Stimulated activated CD8-positive, alpha-beta memory T cell treated with anti-CD3 and anti-CD28 coated beads, Interleukin-2, amount 100 ng/mL, for 1 hour (primary cell): ENCODE measurements around the gene AIFM2.
"Not testable (repeated sequence)": the region's sequence is repeated elsewhere in the genome, so short reads cannot be mapped to it uniquely, and the experiment has no call there.

Experiments used
- DNase-seq, 2 donors: peaks; one replicate each; pipeline ENCODE4 v3.0.0-alpha.2; 2020; ENCODE audit warnings: low read depth in 2 of 2

AIFM2 gene

DNA sequence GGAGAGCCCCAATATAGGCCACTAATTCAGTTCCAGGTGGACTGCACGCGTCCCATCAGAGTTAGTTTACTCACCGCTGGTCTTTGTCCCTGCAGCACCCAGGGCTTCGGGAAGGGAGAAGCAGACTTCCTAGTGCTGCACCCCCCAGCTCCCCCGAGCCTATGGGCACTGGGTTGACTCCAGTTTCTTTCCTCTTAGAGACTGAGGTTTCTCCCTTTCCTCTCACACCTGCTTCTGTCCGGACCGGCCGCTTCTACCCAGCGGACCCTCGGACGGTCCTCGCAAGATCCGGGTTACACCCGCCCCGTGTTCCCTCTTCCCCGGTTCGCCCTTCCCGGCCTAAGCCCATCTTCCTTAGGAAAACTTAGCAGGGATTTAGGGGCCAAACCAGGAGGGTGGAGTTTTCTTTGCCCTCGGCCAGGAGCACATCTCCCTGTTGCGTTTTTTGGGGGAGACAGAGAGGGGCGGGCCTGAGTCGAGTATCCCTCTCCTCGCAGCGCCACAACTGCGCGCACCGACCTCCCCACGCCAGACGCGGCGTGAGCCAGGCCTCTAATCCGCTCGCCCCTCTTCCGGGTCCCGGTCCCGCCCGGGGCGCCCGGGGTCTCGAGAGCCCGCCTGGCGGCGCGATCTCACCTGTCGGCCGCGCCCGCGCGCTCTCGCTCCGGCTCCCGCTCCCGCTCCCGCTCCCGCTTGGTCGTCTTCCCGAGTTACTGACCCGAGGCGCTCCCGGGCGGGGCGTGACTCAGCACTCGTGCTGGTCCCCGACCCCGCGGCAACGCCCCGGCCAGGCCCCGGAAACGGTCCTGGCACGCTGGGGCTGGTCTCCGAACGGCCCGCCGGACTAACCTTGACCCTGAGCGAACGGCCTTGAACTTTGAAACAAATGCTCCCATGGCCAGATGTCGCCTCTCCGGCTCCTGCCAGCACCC, at the start of gene AIFM2:
Gene AIFM2 (minus strand): TSS at position 728 of the 932 bp plus-strand sequence. CDS start 8,741 bp downstream, outside the sequence.
- DNase-seq = no peak

DNA sequence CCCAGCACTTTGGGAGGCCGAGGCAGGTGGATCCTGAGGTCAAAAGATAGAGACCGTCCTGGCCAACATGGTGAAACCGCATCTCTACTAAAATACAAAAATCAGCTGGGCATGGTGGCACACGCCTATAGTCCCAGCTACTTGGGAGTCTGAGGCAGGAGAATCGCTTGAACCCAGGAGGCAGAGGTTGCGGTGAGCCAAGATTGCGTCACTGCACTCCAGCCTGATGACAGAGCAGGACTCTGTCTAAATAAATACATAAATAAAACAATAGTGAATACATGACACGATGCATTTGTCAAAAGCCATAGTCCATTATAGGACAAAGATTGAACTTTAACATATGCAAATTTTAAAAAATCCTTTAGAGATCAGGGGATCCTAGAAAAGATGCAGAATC, 46.6 kb upstream of the AIFM2 start:
- DNase-seq = not testable (repeated sequence)

DNA sequence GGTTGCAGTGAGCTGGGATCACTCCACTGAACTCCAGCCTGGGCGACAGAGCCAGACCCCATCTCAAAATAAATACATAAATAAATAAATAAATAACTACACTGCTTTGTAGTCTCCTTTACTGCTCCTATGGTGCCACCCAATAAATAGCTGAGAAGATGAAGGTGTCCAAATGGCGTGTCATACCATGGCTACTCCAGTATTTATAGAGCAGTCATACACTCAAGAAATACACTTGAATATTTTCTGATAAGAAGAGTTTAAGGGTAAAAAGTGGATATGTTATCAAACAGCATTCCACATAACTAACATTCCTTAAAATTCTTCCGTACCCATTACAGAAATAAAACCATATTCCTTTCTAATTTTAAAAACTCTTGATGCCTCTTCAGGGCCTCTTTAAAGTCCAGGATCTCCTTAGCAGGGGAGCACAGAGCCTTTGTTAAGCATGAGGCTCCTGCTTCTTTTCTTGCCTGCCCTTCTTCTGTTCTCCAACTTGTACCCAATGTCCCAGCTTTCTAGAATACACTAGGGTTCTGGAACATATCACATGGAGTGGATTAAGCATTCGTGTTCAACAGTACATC, 45.6 kb upstream of the AIFM2 start:
- no peak for DNase-seq

GRCh38 chr10:70176441-70176840, 43.8 kb upstream of the AIFM2 start:
- no peak for DNase-seq

- no peak for DNase-seq
Measured at GRCh38 chr10:70175516-70175915, 42.9 kb upstream of the AIFM2 start.

DNA sequence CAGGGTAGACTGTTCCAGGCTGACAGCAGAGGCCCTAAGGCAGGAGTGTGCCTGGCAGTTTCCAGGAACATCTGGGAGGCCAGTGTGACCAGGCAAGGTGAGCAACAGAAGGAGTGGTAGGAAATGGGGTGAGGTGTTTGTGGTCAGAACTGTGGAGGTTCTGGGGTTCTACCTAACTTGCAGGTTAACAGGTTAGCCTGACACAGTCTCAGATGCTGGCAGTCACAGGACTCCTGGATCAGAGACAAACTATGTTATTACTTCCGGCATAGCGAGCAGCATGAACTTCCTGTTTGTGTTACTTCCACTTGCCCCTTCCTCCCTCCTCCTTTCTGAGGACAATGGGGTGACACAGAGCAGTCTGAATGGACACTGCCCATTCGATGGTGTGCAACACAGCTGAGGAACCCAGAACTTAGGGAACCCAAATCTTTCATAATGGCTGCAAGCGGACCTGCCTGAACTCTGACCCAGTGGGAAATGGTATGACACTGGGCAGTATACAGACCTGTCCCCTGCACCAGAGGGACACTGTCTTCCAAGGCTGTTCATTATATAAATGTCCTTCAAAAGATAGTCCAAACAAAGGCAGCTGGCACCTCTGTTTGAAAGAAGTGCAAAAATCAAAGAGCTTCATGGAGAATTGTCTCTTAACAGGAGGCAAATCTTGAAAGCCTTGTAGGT, 41.6 kb upstream of the AIFM2 start:
- DNase-seq = no peak

DNA sequence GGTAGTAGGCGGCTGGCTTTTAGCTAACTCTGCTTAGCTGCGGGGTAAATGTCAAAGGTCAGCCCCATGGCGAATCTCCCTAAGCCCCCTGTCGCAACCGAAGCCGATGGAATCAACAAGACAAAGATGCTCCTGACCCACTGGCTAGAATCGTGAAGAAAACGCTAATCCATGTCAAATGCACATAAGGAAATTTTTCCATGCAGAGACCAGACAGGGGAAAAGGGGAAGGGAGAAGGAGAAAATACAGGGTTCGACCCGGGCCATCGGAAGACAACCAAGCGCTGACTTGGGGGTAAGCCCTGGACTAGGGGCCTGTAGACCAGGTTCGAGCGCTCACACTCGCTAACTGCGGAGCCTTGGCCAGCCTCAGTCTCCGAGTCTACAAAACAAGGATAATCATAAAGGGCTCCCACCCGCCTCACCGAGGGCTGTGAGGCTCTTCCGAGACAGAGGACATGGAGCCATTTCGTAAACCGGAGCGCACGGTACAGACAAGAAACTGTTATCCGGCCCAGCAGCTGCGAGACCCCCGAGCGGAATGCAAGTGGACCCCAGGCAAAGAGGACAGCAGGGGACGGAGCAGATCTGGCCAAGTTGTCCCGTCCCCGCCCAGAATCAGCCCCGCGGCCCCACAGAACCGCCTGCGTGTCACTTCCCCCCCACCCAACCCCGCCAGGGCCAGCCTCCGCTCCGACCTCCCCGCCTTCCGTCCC, 37.2 kb upstream of the AIFM2 start:
- DNase-seq = peak in 1 of 2 donors; percentile 13

- DNase-seq = no peak
Measured at GRCh38 chr10:70169011-70169410, 36.4 kb upstream of the AIFM2 start.

- DNase-seq = no peak
Measured at GRCh38 chr10:70167246-70167645, 34.6 kb upstream of the AIFM2 start.

DNA sequence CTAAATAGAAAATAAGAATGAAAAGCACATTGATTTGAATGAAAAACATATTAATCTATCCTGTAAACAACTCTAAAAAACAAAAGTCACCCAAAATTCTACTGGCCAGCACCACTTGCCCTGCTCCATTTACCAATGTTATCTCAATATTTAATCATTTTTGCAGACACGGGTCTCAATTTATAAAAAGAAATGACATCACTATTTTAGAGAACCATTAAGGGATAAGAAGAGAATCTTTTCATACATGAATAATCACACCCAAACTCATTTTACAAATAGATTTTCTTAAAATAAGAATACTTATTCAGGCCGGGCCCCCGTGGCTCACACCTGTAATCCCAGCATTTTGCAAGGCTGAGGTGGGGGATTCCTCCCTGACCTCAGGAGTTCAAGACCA, 33.8 kb upstream of the AIFM2 start:
- DNase-seq = no peak

GRCh38 chr10:70164163-70164562, 31.5 kb upstream of the AIFM2 start:
- no peak for DNase-seq

GRCh38 chr10:70163448-70163847, 30.8 kb upstream of the AIFM2 start:
- no peak for DNase-seq

DNA sequence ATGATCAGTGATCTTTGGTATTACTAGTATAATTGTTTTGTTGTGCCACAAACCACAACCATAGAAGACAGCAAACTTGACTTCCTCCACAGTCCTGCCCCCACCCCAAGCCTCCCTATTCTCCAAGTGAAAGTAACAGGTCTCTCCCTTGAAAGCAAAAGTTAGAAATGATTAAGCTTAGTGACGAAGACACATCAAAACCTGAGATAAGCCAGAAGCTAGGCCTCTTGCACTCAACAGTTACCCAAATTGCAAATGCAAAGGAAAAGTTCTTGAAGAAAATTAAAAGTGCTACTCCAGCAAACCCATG, 30.2 kb upstream of the AIFM2 start:
- DNase-seq = no peak

- no peak for DNase-seq
Measured at GRCh38 chr10:70162151-70162891, 29.7 kb upstream of the AIFM2 start.

- DNase-seq = no peak
Measured at GRCh38 chr10:70160798-70161197, 28.2 kb upstream of the AIFM2 start.

DNA sequence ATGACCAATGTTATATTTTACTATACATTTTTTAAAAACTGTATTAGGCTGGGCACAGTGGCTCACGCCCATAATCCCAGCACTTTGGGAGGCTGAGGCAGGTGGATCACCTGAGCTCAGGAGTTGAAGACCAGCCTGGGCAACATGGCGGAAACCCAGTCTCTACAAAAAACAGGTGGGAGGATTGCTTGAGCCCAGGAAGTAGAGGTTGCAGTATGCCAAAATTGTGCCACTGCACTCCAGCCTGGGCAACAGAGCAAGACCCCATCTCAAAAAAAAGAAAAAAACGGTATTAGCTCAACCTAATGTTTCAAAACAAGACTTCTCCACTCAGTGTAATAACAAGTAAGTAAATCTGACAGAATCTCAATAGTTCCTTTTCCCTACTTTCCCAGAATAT, 26.7 kb upstream of the AIFM2 start:
- not testable (repeated sequence) for DNase-seq

DNA sequence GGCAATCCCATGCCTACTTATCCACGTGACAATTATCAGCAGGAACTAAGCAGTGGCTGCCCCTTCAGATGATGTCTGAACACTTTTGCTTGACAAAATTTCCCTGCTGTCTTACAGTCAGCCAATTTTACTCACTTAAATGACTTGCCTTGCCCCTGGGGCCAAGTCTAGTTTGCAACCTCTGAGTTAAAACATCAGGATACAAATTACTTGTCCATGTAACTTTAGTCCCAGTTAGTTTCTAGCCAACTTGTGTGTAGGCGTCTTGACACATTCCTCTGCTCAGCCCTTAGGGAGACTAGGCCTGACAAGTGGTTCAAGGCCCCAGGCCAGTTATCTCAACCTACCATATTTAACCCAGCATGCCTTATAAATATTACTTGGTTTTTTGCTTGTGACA, 25.5 kb upstream of the AIFM2 start:
- no peak for DNase-seq

DNA sequence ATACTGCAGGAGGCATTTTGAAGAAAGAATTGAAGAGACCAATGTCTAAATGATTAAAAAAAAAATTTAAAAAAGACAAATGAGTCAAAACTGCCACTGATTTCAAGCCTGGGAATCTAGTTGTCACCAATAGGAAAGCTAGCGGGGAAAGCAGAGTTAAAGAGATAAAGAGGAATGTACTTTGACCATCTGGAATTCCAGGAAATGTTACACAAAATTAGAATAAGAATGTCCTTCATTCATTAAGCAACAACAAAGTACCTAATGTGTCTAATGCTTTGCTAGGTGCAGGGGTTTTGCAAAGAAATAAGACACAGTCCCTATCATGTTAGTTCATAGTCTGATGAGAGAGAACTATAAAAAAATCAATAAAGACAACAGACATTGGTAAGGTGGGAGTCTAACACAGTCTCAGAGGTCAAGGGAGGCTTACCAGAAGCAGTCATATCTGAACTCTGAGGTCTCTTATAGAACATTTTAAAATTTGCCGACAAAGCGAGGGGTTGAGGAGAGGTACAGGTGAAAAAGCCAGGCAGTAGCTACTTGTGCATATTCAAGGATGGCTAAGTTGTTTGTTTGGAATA, 22.7 kb upstream of the AIFM2 start:
- no peak for DNase-seq

DNA sequence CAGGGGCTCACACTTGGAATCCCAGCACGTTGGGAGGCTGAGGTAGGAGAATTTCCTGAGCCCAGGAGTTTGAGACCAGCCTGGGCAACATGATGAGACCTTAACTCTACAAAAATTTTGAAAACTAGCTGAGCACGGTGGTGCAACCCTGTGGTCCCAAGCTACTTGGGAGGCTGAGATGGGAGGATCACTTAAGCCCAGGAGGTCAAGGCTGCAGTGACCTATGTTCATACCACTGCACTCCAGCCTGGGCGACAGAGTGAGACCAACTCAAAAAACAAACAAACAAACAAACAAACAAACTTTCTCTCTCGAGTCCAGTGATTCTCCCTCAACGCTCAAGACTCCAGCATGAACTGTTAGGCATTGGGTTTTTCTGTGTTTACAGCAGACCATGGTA, 15.9 kb upstream of the AIFM2 start:
- no peak for DNase-seq

- no peak for DNase-seq
Measured at GRCh38 chr10:70147259-70147625, 14.6 kb upstream of the AIFM2 start.
